ENCODE results near the gene GHRH.

The GHRH gene

GRCh38 chr20:37261714-37262113 is at the start of gene GHRH:
GHRH (minus strand) TSS chr20:37261814; CDS start chr20:37256889, 4,925 bp downstream.
- no peak for DNase-seq

- no peak for DNase-seq
Measured at GRCh38 chr20:37310951-37311350, 49.3 kb upstream of the GHRH start.

GRCh38 chr20:37309936-37310590 is 48.4 kb upstream of the GHRH start:
- DNase-seq = no peak

- DNase-seq = no peak
Measured at GRCh38 chr20:37309290-37309689, 47.7 kb upstream of the GHRH start.

GRCh38 chr20:37308086-37309050 is 46.8 kb upstream of the GHRH start:
- no peak for DNase-seq

- no peak for DNase-seq
Measured at GRCh38 chr20:37305839-37306238, 44.2 kb upstream of the GHRH start.

GRCh38 chr20:37305079-37305478 is 43.5 kb upstream of the GHRH start:
- DNase-seq = no peak

GRCh38 chr20:37303637-37304036 is 42.0 kb upstream of the GHRH start:
- DNase-seq = no peak

GRCh38 chr20:37302981-37303380 is 41.4 kb upstream of the GHRH start:
- no peak for DNase-seq

- no peak for DNase-seq
Measured at GRCh38 chr20:37301558-37301957, 39.9 kb upstream of the GHRH start.

- DNase-seq = no peak
Measured at GRCh38 chr20:37301120-37301519, 39.5 kb upstream of the GHRH start.

- DNase-seq = no peak
Measured at GRCh38 chr20:37299718-37300528, 38.3 kb upstream of the GHRH start.

GRCh38 chr20:37298190-37298939 is 36.8 kb upstream of the GHRH start:
- no peak for DNase-seq

- no peak for DNase-seq
Measured at GRCh38 chr20:37297066-37297736, 35.6 kb upstream of the GHRH start.

- no peak for DNase-seq
Measured at GRCh38 chr20:37296371-37296770, 34.8 kb upstream of the GHRH start.

GRCh38 chr20:37295595-37295994 is 34.0 kb upstream of the GHRH start:
- DNase-seq = no peak

- no peak for DNase-seq
Measured at GRCh38 chr20:37295001-37295400, 33.4 kb upstream of the GHRH start.

- DNase-seq = no peak
Measured at GRCh38 chr20:37294262-37294981, 32.8 kb upstream of the GHRH start.

GRCh38 chr20:37293301-37293943 is 31.8 kb upstream of the GHRH start:
- no peak for DNase-seq

GRCh38 chr20:37291724-37292126 is 30.1 kb upstream of the GHRH start:
- no peak for DNase-seq
